ENCODE results near the gene RALGDS. TPM values are rescaled to one million over a fixed set of nuclear protein-coding genes. Genes with fewer than 3 reads are reported as not detected.

RALGDS gene
- polyA plus RNA-seq, 1 donor = 56.8 TPM

- DNase-seq = no peak
Measured at GRCh38 chr9:133151041-133151440, 30.0 kb upstream of the RALGDS start.

GRCh38 chr9:133149130-133150015, 28.3 kb upstream of the RALGDS start:
- peak; percentile 91 for DNase-seq

GRCh38 chr9:133148199-133149129, 27.4 kb upstream of the RALGDS start:
- DNase-seq = peak; percentile 49

- DNase-seq = peak; percentile 72
Measured at GRCh38 chr9:133147412-133148198, 26.6 kb upstream of the RALGDS start.

- no peak for DNase-seq
Measured at GRCh38 chr9:133146746-133147411, 25.8 kb upstream of the RALGDS start.

- DNase-seq = no peak
Measured at GRCh38 chr9:133144904-133145851, 24.1 kb upstream of the RALGDS start.

GRCh38 chr9:133144142-133144903, 23.3 kb upstream of the RALGDS start:
- peak; percentile 87 for DNase-seq

GRCh38 chr9:133143639-133144141, 22.6 kb upstream of the RALGDS start:
- DNase-seq = no peak

GRCh38 chr9:133142684-133143622, 21.9 kb upstream of the RALGDS start:
- DNase-seq = no peak

GRCh38 chr9:133141833-133142595, 21.0 kb upstream of the RALGDS start:
- no peak for DNase-seq

GRCh38 chr9:133140606-133141005, 19.6 kb upstream of the RALGDS start:
- no peak for DNase-seq

GRCh38 chr9:133140174-133140505, 19.1 kb upstream of the RALGDS start:
- no peak for DNase-seq

- no peak for DNase-seq
Measured at GRCh38 chr9:133139246-133140173, 18.5 kb upstream of the RALGDS start.

GRCh38 chr9:133137451-133138231, 16.6 kb upstream of the RALGDS start:
- no peak for DNase-seq

GRCh38 chr9:133135146-133135745, 14.2 kb upstream of the RALGDS start:
- DNase-seq = no peak
